GM12891 (cell line): Measurements from ENCODE around the gene PHYHD1.

Experiments
- POLR2A ChIP-seq: IDR thresholded peaks from 2 replicates; pipeline ENCODE4 v1.6.1; 2011; ENCODE audit warnings: low read depth, low read length, control low read depth
- POLR2AphosphoS5 ChIP-seq: IDR thresholded peaks from 2 replicates; pipeline ENCODE4 v1.6.1; 2011; ENCODE audit warnings: low read depth, low read length, control low read depth
- TAF1 ChIP-seq: IDR thresholded peaks from 2 replicates; pipeline ENCODE4 v1.6.1; 2011; ENCODE audit warnings: low read depth, low read length, control low read depth

DNA sequence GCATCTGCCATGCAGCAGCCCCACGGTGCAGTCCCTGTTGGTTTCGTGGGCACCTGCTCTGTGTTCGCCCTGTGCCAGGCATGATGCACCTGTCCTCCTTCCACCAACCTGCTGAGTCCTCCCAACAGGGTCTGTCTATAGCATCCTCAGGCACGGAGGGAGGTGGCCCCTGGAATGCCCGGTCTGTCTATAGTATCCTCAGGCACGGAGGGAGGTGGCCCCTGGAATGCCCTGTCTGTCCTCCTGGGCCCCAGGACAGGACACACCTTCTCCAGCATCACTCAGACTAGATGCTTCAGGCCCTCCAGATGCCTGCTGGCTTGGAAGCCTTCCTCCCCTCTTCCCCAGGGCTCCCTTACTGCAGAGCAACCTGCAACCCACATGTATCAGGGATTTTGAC lies 9.9 kb upstream of the PHYHD1 start:
- TF ChIP-seq TAF1 (no peak), POLR2A (no peak), POLR2AphosphoS5 (no peak)
